ENCODE data around the gene PTMA.

Gene PTMA

DNA sequence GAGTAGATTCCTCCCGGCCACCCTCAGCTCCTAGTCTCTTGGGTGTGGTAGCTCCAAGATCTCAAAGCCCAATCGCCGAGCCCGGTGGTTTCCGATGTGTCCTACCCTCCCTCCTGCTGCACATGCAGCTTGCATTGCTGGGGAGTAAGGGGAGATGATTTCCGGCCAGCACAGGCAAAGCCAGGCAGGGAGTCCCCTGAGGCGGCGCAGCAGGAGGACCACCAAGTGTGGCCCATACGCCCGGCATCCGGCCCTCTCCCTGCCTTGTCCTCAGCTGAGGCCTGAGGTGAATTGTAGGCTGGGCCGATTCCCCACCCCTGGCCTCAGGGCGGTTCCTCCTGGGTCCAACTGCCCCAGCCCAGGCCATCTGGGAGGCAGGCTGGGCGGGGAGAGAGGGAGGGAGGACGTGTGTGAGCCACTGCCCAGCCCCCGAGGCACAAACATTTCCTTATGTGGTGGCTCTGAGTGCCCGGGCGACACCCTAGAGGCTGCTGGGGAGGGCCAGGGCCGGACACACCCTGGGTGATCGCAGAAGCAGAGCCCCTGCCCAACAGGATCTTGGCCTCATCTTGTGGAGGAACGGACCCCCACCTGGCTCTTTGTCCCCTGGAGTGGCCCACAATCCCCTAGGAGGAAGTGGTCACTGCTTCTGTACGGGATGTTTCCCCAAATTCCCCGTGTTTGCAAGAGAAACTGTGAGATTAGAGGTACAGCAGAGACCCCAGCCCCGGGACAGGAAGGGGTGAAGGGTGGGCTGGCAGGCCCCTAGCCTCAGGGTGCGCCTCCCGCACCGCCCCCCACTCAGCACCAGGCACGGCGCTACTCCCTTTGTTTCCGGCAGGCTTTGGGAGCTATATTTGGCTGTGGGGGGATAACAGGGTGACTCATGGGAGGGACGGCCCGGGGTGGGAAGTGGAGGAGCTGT is 41.9 kb upstream of the PTMA start:
- Histone ChIP-seq H3K36me3 (ENCODE audit: control insufficient read depth, insufficient read depth, low read length, severe bottlenecking) (no peaks in the 10 kb centered on the region), H3K9ac (ENCODE audit: low read length) (peak overlapping the region; percentile 98), H3K4me1 (ENCODE audit: control insufficient read depth, insufficient read depth, low read length) (peaks cover 23% of the 10 kb centered on the region), H3K27me3 (replicated peaks; ENCODE audit: control insufficient read depth, insufficient read depth, low read length) (no peaks in the 10 kb centered on the region), H3K4me3 (ENCODE audit: low read length) (peak overlapping the region; percentile 88), H3K9me3 (ENCODE audit: control insufficient read depth, low read length) (no peaks in the 10 kb centered on the region)
- DNase-seq (ENCODE audit: low read depth), result peak; percentile 95

DNA sequence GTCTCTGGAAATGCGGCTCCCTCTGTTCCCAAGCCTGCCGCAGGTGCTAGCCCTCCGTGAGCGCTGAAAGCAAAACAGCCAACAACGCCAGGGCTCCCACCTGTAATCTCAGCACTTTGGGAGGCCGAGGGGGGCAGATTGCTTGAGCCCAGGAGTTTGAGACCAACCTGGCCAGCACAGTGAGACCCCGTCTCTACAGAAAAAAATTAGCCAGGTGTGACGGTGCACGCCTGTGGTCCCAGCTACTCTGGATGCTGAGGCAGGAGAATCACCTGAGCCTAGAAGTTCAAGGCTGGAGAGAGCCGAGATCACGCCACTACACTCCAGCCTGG is 41.3 kb upstream of the PTMA start:
- H3K36me3 ChIP-seq (ENCODE audit: control insufficient read depth, insufficient read depth, low read length, severe bottlenecking), result no peaks in the 10 kb centered on the region
- peak overlapping the region; percentile 98 for H3K9ac ChIP-seq (ENCODE audit: low read length)
- H3K4me1 ChIP-seq (ENCODE audit: control insufficient read depth, insufficient read depth, low read length), result peaks cover 18% of the 10 kb centered on the region
- H3K9me3 ChIP-seq (ENCODE audit: control insufficient read depth, low read length), result no peaks in the 10 kb centered on the region
- no peak for DNase-seq (ENCODE audit: low read depth)
- H3K27me3 ChIP-seq (replicated peaks; ENCODE audit: control insufficient read depth, insufficient read depth, low read length), result no peaks in the 10 kb centered on the region
- H3K4me3 ChIP-seq (ENCODE audit: low read length), result peak overlapping the region; percentile 88

DNA sequence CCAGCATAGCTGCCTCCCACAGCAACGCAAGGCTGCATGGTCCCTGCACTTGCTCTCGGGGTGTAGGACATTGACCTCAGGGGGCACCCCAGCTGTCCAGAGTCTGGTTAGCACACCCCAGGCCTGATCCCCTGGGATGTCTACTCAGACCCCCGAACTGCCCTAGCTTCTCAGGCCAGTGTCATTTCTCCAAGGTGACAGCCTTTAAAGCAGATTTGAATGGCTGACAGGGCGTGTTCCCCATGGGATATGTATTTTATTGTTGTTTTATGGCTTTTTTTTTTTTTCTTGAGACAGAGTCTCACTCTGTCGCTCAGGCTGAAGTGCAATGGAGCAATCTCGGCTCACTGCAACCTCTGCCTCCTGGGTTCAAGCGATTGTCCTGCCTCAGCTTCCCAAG is 40.8 kb upstream of the PTMA start:
- Histone ChIP-seq H3K27me3 (replicated peaks; ENCODE audit: control insufficient read depth, insufficient read depth, low read length) (no peaks in the 10 kb centered on the region), H3K4me1 (ENCODE audit: control insufficient read depth, insufficient read depth, low read length) (peaks cover 18% of the 10 kb centered on the region), H3K36me3 (ENCODE audit: control insufficient read depth, insufficient read depth, low read length, severe bottlenecking) (no peaks in the 10 kb centered on the region), H3K9me3 (ENCODE audit: control insufficient read depth, low read length) (no peaks in the 10 kb centered on the region), H3K9ac (ENCODE audit: low read length) (peak overlapping the region; percentile 98), H3K4me3 (ENCODE audit: low read length) (peak overlapping the region; percentile 88)
- no peak for DNase-seq (ENCODE audit: low read depth)

DNA sequence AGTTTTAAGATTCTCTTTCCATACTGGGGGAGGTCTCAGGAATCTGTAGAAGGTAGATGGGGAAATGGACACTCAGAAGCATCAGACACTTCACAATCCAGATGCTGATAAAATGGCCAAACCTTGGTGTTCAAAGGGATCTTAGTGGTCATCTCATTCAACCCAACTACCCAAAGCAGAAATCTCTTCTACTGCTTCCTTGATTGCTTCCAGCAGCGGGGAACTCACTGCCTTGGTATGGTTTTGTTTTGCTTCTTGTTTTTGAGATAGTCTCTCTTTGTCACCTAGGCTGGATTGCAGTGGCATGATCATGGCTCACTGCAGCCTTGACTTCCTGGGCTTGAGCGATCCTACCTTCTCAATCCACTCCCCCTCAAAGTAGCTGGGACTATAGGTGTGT is 39.3 kb upstream of the PTMA start:
- Histone ChIP-seq H3K4me1 (ENCODE audit: control insufficient read depth, insufficient read depth, low read length) (peaks cover 18% of the 10 kb centered on the region), H3K27me3 (replicated peaks; ENCODE audit: control insufficient read depth, insufficient read depth, low read length) (no peaks in the 10 kb centered on the region), H3K4me3 (ENCODE audit: low read length) (no peak overlapping the region), H3K9me3 (ENCODE audit: control insufficient read depth, low read length) (no peaks in the 10 kb centered on the region), H3K9ac (ENCODE audit: low read length) (no peak overlapping the region), H3K36me3 (ENCODE audit: control insufficient read depth, insufficient read depth, low read length, severe bottlenecking) (no peaks in the 10 kb centered on the region)
- DNase-seq (ENCODE audit: low read depth), result no peak

DNA sequence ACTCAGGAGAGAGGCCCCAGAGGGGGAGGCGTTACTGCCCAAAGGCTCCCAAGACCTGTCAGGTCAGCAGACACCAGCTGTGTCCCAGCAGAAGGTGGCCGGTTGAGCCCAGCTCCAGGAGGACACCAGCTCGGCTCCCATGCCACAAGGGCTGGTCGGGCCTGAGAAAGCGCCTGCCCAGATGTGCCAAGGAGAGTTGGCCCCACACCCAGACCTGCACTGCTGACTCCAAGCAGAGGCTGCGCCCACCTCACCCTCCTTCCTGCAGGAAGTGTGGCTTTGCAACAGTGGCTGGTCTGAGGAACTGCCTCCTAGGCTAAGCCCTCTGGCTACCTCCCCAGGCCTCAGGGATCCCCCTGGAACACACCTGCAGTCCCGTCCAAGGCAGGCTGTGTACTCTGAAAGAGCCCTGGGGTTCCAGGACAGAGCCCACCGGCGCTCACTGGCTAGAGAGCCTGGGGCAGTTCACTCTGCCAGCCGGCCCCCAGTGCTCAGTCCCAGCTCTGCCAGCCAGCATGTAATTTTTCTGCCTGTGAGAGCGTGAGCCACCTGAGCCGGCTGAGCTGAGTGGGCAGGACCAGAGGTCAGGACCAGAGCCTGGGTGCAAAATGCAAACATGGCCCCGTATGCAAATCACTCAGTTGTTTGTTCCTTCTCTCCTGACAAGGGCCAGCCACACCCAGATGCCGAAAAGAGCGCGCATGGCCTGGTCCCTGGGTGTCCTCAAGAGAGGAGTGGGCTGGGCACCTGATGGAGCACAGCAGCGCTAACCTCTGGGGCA is 36.9 kb upstream of the PTMA start:
- Histone ChIP-seq H3K9ac (ENCODE audit: low read length) (no peak overlapping the region), H3K4me1 (ENCODE audit: control insufficient read depth, insufficient read depth, low read length) (peaks cover 21% of the 10 kb centered on the region), H3K9me3 (ENCODE audit: control insufficient read depth, low read length) (no peaks in the 10 kb centered on the region), H3K27me3 (replicated peaks; ENCODE audit: control insufficient read depth, insufficient read depth, low read length) (no peaks in the 10 kb centered on the region), H3K4me3 (ENCODE audit: low read length) (no peak overlapping the region), H3K36me3 (ENCODE audit: control insufficient read depth, insufficient read depth, low read length, severe bottlenecking) (no peaks in the 10 kb centered on the region)
- DNase-seq (ENCODE audit: low read depth), result no peak

DNA sequence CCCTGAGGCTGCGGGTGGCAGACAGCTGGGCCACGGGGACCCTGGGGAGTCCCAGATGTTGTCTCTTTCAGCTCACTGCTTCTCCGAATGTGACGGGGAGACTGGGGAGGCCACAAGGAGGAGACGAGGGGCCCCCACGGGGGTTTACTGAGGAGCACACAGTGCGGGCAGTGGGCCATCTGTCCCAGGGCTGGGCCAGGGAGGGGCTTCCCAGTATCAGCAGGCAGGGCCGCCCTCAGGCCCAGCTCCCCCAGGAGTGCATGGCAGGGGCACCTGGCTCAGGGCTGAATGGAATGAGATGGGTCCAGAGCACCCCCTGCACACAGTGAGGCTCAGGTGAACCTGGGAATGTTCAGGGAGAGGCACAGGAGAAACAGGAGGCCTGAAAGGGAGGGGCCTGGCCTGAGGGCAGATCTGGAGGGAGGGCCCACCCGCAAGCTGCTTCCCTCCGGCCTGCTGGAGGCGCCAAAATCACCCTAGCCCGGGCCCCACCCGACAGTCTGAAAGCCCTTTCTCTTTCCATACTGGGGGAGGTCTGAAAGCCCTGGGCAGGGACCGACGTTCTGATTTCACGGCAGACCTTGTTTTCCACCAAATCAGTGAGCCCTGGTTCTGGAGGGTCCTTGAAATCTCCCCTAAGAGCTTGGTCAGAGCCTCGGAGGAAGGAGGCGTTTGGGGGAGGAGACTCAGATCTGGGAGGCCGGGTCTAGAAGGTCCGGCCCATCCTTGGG is 35.5 kb upstream of the PTMA start:
- Histone ChIP-seq H3K36me3 (ENCODE audit: control insufficient read depth, insufficient read depth, low read length, severe bottlenecking) (no peaks in the 10 kb centered on the region), H3K27me3 (replicated peaks; ENCODE audit: control insufficient read depth, insufficient read depth, low read length) (no peaks in the 10 kb centered on the region), H3K4me1 (ENCODE audit: control insufficient read depth, insufficient read depth, low read length) (peaks cover 10% of the 10 kb centered on the region), H3K9me3 (ENCODE audit: control insufficient read depth, low read length) (no peaks in the 10 kb centered on the region), H3K4me3 (ENCODE audit: low read length) (no peak overlapping the region), H3K9ac (ENCODE audit: low read length) (peak overlapping the region; percentile 48)
- peak; percentile 44 for DNase-seq (ENCODE audit: low read depth)

DNA sequence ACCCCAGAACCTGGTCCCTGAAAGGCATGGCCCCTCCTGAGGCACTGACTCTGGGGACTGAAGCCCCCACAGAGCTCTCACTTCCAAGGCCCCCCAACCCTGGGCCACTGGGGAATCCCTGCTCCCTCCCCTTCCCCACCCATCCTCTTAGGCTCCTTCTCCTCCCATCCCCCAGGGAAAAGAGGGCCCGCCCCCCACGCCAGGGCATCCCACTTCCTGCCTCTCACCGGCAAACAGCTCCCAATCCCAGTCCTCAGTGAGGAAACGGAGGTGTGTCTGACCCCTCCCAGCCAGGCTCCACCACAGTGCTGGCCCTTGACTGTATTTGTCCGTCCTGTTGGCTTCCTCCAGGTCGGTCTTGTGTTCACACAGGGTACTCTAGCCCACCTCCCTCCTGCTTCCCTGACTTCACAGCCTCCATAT is 35.0 kb upstream of the PTMA start:
- Histone ChIP-seq H3K9me3 (ENCODE audit: control insufficient read depth, low read length) (no peaks in the 10 kb centered on the region), H3K4me1 (ENCODE audit: control insufficient read depth, insufficient read depth, low read length) (peaks cover 10% of the 10 kb centered on the region), H3K36me3 (ENCODE audit: control insufficient read depth, insufficient read depth, low read length, severe bottlenecking) (no peaks in the 10 kb centered on the region), H3K4me3 (ENCODE audit: low read length) (no peak overlapping the region), H3K27me3 (replicated peaks; ENCODE audit: control insufficient read depth, insufficient read depth, low read length) (no peaks in the 10 kb centered on the region), H3K9ac (ENCODE audit: low read length) (peak overlapping the region; percentile 48)
- no peak for DNase-seq (ENCODE audit: low read depth)

DNA sequence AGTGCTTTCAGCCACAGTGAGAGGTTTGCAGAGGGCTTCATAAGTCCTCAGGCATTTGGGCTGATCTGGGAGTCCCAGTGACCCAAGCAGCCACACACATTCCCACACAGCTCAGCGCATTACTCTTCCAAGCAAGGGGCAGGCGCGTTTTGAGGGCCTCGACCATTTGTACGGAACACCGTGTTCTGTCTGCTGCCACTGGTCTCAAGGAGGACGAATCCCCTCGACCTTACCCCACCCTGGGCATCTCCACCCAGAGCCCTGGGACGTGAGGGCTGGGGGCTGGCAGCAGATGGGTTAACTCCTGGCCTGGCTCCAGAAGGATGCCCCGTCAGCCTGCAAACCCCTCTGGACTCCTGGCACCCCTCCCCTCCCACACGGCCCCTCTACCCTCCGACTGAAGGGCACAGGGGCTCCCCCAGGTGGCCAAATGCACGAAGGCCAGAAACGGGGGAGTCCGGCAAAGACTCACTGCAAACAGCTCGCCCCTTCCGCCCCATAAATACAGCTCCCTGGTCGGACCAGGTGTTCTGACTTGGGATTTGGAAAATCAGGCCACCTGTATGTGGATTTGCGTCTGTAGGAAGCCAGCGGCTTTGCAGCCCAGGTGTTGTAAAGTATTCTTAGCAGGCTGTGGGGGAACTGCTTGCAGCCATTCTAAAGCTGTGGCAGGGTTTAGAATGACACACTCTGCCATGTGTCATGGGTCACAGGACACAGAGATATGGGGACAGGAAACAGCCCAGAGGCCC is 33.6 kb upstream of the PTMA start:
- Histone ChIP-seq H3K4me3 (ENCODE audit: low read length) (no peak overlapping the region), H3K4me1 (ENCODE audit: control insufficient read depth, insufficient read depth, low read length) (peaks cover 10% of the 10 kb centered on the region), H3K36me3 (ENCODE audit: control insufficient read depth, insufficient read depth, low read length, severe bottlenecking) (no peaks in the 10 kb centered on the region), H3K9me3 (ENCODE audit: control insufficient read depth, low read length) (no peaks in the 10 kb centered on the region), H3K27me3 (replicated peaks; ENCODE audit: control insufficient read depth, insufficient read depth, low read length) (no peaks in the 10 kb centered on the region), H3K9ac (ENCODE audit: low read length) (peak overlapping the region; percentile 43)
- DNase-seq (ENCODE audit: low read depth), result peak; percentile 85

DNA sequence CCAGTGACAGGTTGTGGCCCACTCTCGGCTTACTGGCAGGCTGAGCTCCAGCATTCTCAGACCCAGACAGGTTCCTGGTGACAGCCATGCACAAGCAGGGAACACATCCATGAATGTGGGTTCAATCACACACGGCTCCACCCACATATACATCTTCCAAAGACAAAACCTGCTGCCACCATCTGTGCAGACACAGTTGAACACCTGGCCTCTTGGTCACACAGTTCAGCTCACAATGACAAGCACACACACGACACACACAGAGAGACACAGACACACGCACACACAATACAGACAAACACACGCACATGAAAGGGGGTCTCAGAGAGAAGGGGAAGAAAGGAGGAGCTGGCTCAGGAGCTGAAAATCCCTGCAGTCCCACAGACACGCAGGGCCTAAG is 32.1 kb upstream of the PTMA start:
- Histone ChIP-seq H3K9ac (ENCODE audit: low read length) (no peak overlapping the region), H3K4me1 (ENCODE audit: control insufficient read depth, insufficient read depth, low read length) (peaks cover 11% of the 10 kb centered on the region), H3K27me3 (replicated peaks; ENCODE audit: control insufficient read depth, insufficient read depth, low read length) (no peaks in the 10 kb centered on the region), H3K4me3 (ENCODE audit: low read length) (no peak overlapping the region), H3K9me3 (ENCODE audit: control insufficient read depth, low read length) (no peaks in the 10 kb centered on the region), H3K36me3 (ENCODE audit: control insufficient read depth, insufficient read depth, low read length, severe bottlenecking) (no peaks in the 10 kb centered on the region)
- DNase-seq (ENCODE audit: low read depth), result no peak

DNA sequence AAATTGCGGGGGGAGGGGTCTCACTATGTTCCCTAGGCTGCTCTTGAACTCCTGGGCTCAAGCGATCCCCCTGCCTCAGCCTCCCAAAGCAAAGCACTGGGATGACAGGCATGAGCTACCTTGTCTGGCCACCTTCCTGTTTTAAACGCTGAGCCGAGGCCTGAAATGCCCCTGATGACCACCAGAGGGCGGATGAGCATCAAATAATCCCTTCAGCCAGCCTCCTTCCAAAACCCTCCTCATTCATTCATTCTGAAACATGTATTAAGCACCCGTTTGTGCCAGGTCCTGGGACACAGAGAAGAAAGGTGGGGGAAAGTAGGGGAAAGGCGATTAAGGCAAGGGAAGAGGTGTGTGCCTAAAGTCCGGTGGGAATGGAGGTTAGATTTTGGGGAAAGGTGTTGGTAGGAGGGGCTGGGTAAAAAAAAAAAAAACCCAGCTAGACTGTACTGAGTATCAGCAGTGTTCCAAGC is 30.7 kb upstream of the PTMA start:
- peak; percentile 95 for DNase-seq (ENCODE audit: low read depth)
- H3K4me3 ChIP-seq (ENCODE audit: low read length), result no peak overlapping the region
- H3K4me1 ChIP-seq (ENCODE audit: control insufficient read depth, insufficient read depth, low read length), result peaks cover 16% of the 10 kb centered on the region
- no peak overlapping the region for H3K9ac ChIP-seq (ENCODE audit: low read length)
- H3K27me3 ChIP-seq (replicated peaks; ENCODE audit: control insufficient read depth, insufficient read depth, low read length), result no peaks in the 10 kb centered on the region
- no peaks in the 10 kb centered on the region for H3K36me3 ChIP-seq (ENCODE audit: control insufficient read depth, insufficient read depth, low read length, severe bottlenecking)
- no peaks in the 10 kb centered on the region for H3K9me3 ChIP-seq (ENCODE audit: control insufficient read depth, low read length)
